Keratinocyte (primary cell): Measurements from ENCODE around the gene GLDN. TPM values are rescaled to one million over a fixed set of nuclear protein-coding genes. Genes with fewer than 3 reads are reported as not detected.

ENCODE experiments used
- DNase-seq: peaks from one replicate; pipeline ENCODE4 v3.0.0-alpha.2; 2011; ENCODE audit warnings: low read depth, missing footprints, low spot score
- FAIRE-seq: peaks from 2 replicates; lab custom pipeline; 2011; peaks lifted over from hg19 to GRCh38; lab: Jason Lieb, UNC
- H2AFZ ChIP-seq: 2 replicates; pipeline ENCODE4 v1.6.0; 2012; ENCODE audit warnings: low read length, control low read depth, inconsistent platforms; ENCODE audit not compliant: control insufficient read depth
- H3K27ac ChIP-seq: 2 replicates; pipeline ENCODE4 v1.5.1; 2011; ENCODE audit warnings: low read length; ENCODE audit not compliant: control insufficient read depth, insufficient read depth
- H3K27me3 ChIP-seq: 3 replicates; pipeline ENCODE4 v1.6.0; 2011; ENCODE audit warnings: low read length; ENCODE audit not compliant: control insufficient read depth, insufficient read depth; ENCODE audit errors: extremely low read depth
- H3K36me3 ChIP-seq, 2 experiments: 2 replicates in 1 of 2; 3 replicates in 1 of 2; pipeline ENCODE4 v1.5.1; 2011; ENCODE audit warnings: low read length in 2 of 2, mild to moderate bottlenecking in 1 of 2; ENCODE audit not compliant: control insufficient read depth in 2 of 2, insufficient read depth in 2 of 2; ENCODE audit errors: extremely low read depth in 1 of 2
- H3K4me1 ChIP-seq: 3 replicates; pipeline ENCODE4 v1.5.1; 2011; ENCODE audit warnings: low read length; ENCODE audit not compliant: control insufficient read depth, insufficient read depth; ENCODE audit errors: extremely low read depth
- H3K4me2 ChIP-seq: 3 replicates; pipeline ENCODE4 v1.6.0; 2011; ENCODE audit warnings: low read depth, low read length; ENCODE audit not compliant: control insufficient read depth, insufficient read depth; ENCODE audit errors: extremely low read depth
- H3K4me3 ChIP-seq, 3 experiments: fragments of 200-600 bp in 1 of 3; sonication (generic) in 1 of 3; 2 replicates in 2 of 3; 3 replicates in 1 of 3; pipeline ENCODE4 v1.5.1; 2011 to 2016; ENCODE audit warnings: low read length in 3 of 3, mild to moderate bottlenecking in 3 of 3, control low read depth in 2 of 3, inconsistent platforms in 1 of 3, low read depth in 1 of 3, mixed read lengths in 1 of 3, mixed run types in 1 of 3, moderate library complexity in 1 of 3; ENCODE audit not compliant: control insufficient read depth in 2 of 3, insufficient read depth in 2 of 3; ENCODE audit errors: extremely low read depth in 1 of 3
- H3K79me2 ChIP-seq: 2 replicates; pipeline ENCODE4 v1.6.0; 2012; ENCODE audit warnings: low read length; ENCODE audit not compliant: control insufficient read depth, insufficient read depth
- H3K9ac ChIP-seq: 3 replicates; pipeline ENCODE4 v1.6.0; 2011; ENCODE audit warnings: low read length; ENCODE audit not compliant: control insufficient read depth, insufficient read depth; ENCODE audit errors: extremely low read depth
- H3K9me1 ChIP-seq: 3 replicates; pipeline ENCODE4 v1.6.0; 2011; ENCODE audit warnings: low read length; ENCODE audit not compliant: control insufficient read depth, insufficient read depth; ENCODE audit errors: extremely low read depth
- H3K9me3 ChIP-seq: 2 replicates; pipeline ENCODE4 v1.5.1; 2012; ENCODE audit warnings: low read depth, low read length; ENCODE audit not compliant: control insufficient read depth
- H4K20me1 ChIP-seq: 3 replicates; pipeline ENCODE4 v1.6.0; 2011; ENCODE audit warnings: low read length; ENCODE audit not compliant: control insufficient read depth, insufficient read depth; ENCODE audit errors: extremely low read depth
- CTCF ChIP-seq, 3 experiments: IDR thresholded peaks in 1 of 3; conservative IDR thresholded peaks in 1 of 3; optimal IDR thresholded peaks in 1 of 3; 2 replicates in 2 of 3; 3 replicates in 1 of 3; pipeline versions ENCODE3 to v1.5.1; 2011; ENCODE audit warnings: low read length in 3 of 3, mild to moderate bottlenecking in 3 of 3, moderate library complexity in 2 of 3, control low read depth in 1 of 3, inconsistent platforms in 1 of 3; ENCODE audit not compliant: insufficient read depth in 2 of 3; ENCODE audit errors: extremely low read depth in 1 of 3
- EZH2 ChIP-seq: IDR thresholded peaks from one replicate; pipeline ENCODE4 v1.6.1; 2012; ENCODE audit warnings: inconsistent platforms, mild to moderate bottlenecking, low read length, moderate library complexity
- dilution Hi-C: fragments of 300-500 bp; cut with MboI; formaldehyde crosslinking; loops from one replicate; pipeline ENCODE4 v1.7.0; 2020; ENCODE audit warnings: low sequenced_read_pairs; ENCODE audit not compliant: extremely low pct_ligation_motif_present
- polyA plus RNA-seq, 5 experiments: library from polyadenylated mRNA; depleted of rRNA in 3 of 5; stranded (reverse) in 3 of 5; stranded (forward) in 1 of 5; unstranded in 1 of 5; fragments of >200 nt; gene quantifications; 1 replicate in 1 of 5; 2 replicates in 3 of 5; 3 replicates in 1 of 5; pipeline versions ENCODE4 v1.2.1 to v1.2.3, GENCODE V29; 2011 to 2012; ENCODE audit warnings: missing spikeins in 2 of 5, low read depth in 1 of 5, low replicate concordance in 1 of 5

Gene GLDN
- polyA plus RNA-seq, 1 donor (not counting 4 experiments of a cell fraction or from before 2014, with no cell fraction given) = 0.09 TPM

GRCh38 chr15:51332206-51333147 lies 9.0 kb upstream of the GLDN start:
- Histone ChIP-seq H3K27ac (no peak overlapping the region), H2AFZ (no peak overlapping the region), H3K79me2 (no peaks in the 10 kb centered on the region), H3K9me1 (no peaks in the 10 kb centered on the region), H4K20me1 (no peaks in the 10 kb centered on the region), H3K36me3 (no peaks in the 10 kb centered on the region), H3K9ac (no peak overlapping the region), H3K4me3 (no peak overlapping the region), H3K9me3 (no peaks in the 10 kb centered on the region), H3K4me2 (no peak overlapping the region), H3K27me3 (no peaks in the 10 kb centered on the region), H3K4me1 (no peaks in the 10 kb centered on the region)
- no peak for TF ChIP-seq EZH2
- no peak for TF ChIP-seq CTCF (optimal IDR thresholded peaks at IDR 0.05 in 1 of 3, IDR thresholded peaks at IDR 0.05 in 1 of 3, conservative IDR thresholded peaks at IDR 0.05 in 1 of 3; ENCODE audit: extremely low read depth in 1 of 3, insufficient read depth in 2 of 3, low read length in 3 of 3)
- DNase-seq (no peak), FAIRE-seq (no peak)
- dilution Hi-C loops = no loop called here

- FAIRE-seq (no peak), DNase-seq (no peak)
- Histone ChIP-seq H3K36me3 (no peaks in the 10 kb centered on the region), H3K79me2 (no peaks in the 10 kb centered on the region), H3K9ac (no peak overlapping the region), H4K20me1 (no peaks in the 10 kb centered on the region), H3K27me3 (no peaks in the 10 kb centered on the region), H3K9me1 (no peaks in the 10 kb centered on the region), H3K9me3 (no peaks in the 10 kb centered on the region), H3K4me1 (no peaks in the 10 kb centered on the region), H2AFZ (no peak overlapping the region), H3K4me3 (no peak overlapping the region), H3K27ac (no peak overlapping the region), H3K4me2 (no peak overlapping the region)
- dilution Hi-C loops = no loop called here
- TF ChIP-seq EZH2 (no peak), CTCF (optimal IDR thresholded peaks at IDR 0.05 in 1 of 3, IDR thresholded peaks at IDR 0.05 in 1 of 3, conservative IDR thresholded peaks at IDR 0.05 in 1 of 3; ENCODE audit: extremely low read depth in 1 of 3, insufficient read depth in 2 of 3, low read length in 3 of 3) (no peak)
These were observed 7.9 kb upstream of the GLDN start for GRCh38 chr15:51333571-51333970.
